H9 (cell line): ENCODE measurements around the gene SMPD2. TPM values are rescaled to one million over a fixed set of nuclear protein-coding genes. Genes with fewer than 3 reads are reported as not detected.
A peak's percentile ranks its signal among the peaks of the same experiment; 100 is the strongest.

Source experiments
- DNase-seq: peaks from one replicate; pipeline ENCODE4 v3.0.0-alpha.2; 2017
- H2AFZ ChIP-seq: one replicate; pipeline ENCODE4 v1.6.1; 2013; ENCODE audit warnings: mild to moderate bottlenecking, low read length, control low read depth, moderate library complexity
- H2AK5ac ChIP-seq: 2 replicates; pipeline ENCODE4 v1.6.1; 2013; ENCODE audit warnings: low read length, control low read depth, mixed read lengths; ENCODE audit not compliant: insufficient read length
- H2BK120ac ChIP-seq: one replicate; pipeline ENCODE4 v1.6.1; 2013; ENCODE audit warnings: low read depth, mild to moderate bottlenecking, low read length, control low read depth, inconsistent platforms; ENCODE audit not compliant: poor library complexity, severe bottlenecking
- H2BK12ac ChIP-seq: 2 replicates; pipeline ENCODE4 v1.6.1; 2013; ENCODE audit warnings: low read length, control low read depth, mixed read lengths, low read depth; ENCODE audit not compliant: insufficient read length
- H2BK15ac ChIP-seq: 2 replicates; pipeline ENCODE4 v1.6.1; 2013; ENCODE audit warnings: low read depth, low read length, control low read depth
- H2BK20ac ChIP-seq: one replicate; pipeline ENCODE4 v1.6.1; 2013; ENCODE audit warnings: low read depth, mild to moderate bottlenecking, low read length, control low read depth, inconsistent platforms; ENCODE audit not compliant: poor library complexity, severe bottlenecking
- H2BK5ac ChIP-seq: 2 replicates; pipeline ENCODE4 v1.6.1; 2013; ENCODE audit warnings: low read length, control low read depth, mixed read lengths; ENCODE audit not compliant: insufficient read length
- H3K14ac ChIP-seq: 2 replicates; pipeline ENCODE4 v1.6.1; 2013; ENCODE audit warnings: low read length, control low read depth; ENCODE audit not compliant: insufficient read depth
- H3K18ac ChIP-seq: 2 replicates; pipeline ENCODE4 v1.6.1; 2013; ENCODE audit warnings: low read depth, mild to moderate bottlenecking, mixed read lengths, low read length, control low read depth; ENCODE audit not compliant: insufficient read length
- H3K23ac ChIP-seq: 2 replicates; pipeline ENCODE4 v1.6.1; 2013; ENCODE audit warnings: low read length, control low read depth, mixed read lengths, low read depth; ENCODE audit not compliant: insufficient read length
- H3K23me2 ChIP-seq: 2 replicates; pipeline ENCODE4 v1.6.1; 2013; ENCODE audit warnings: low read depth, mild to moderate bottlenecking, mixed read lengths, low read length, control low read depth; ENCODE audit not compliant: insufficient read length, poor library complexity, severe bottlenecking
- H3K27ac ChIP-seq: 2 replicates; pipeline ENCODE4 v1.5.1; 2013; ENCODE audit warnings: low read length, control low read depth, mixed read lengths, low read depth; ENCODE audit not compliant: insufficient read length
- H3K27me3 ChIP-seq: 2 replicates; pipeline ENCODE4 v1.6.1; 2013; ENCODE audit warnings: low read length, control low read depth, inconsistent platforms; ENCODE audit not compliant: insufficient read depth
- H3K4ac ChIP-seq: 2 replicates; pipeline ENCODE4 v1.6.1; 2013; ENCODE audit warnings: low read depth, mild to moderate bottlenecking, control low read depth, inconsistent platforms, low read length, moderate library complexity
- H3K4me1 ChIP-seq: 2 replicates; pipeline ENCODE4 v1.6.1; 2013; ENCODE audit warnings: low read length, control low read depth, inconsistent platforms; ENCODE audit not compliant: insufficient read depth
- H3K4me2 ChIP-seq: 2 replicates; pipeline ENCODE4 v1.6.1; 2013; ENCODE audit warnings: low read length, control low read depth, mixed read lengths; ENCODE audit not compliant: insufficient read length, insufficient read depth
- H3K56ac ChIP-seq: 2 replicates; pipeline ENCODE4 v1.6.1; 2013; ENCODE audit warnings: low read depth, mild to moderate bottlenecking, mixed read lengths, low read length, control low read depth; ENCODE audit not compliant: insufficient read length
- H3K79me1 ChIP-seq: 2 replicates; pipeline ENCODE4 v1.6.1; 2013; ENCODE audit warnings: low read depth, mild to moderate bottlenecking, moderate library complexity, low read length, control low read depth, inconsistent platforms; ENCODE audit not compliant: insufficient read depth, poor library complexity, severe bottlenecking
- H3K79me2 ChIP-seq: 2 replicates; pipeline ENCODE4 v1.6.1; 2013; ENCODE audit warnings: low read length, control low read depth, inconsistent platforms; ENCODE audit not compliant: insufficient read depth
- H3K9ac ChIP-seq: 2 replicates; pipeline ENCODE4 v1.6.1; 2013; ENCODE audit warnings: low read length, control low read depth, mixed read lengths; ENCODE audit not compliant: insufficient read length; ENCODE audit errors: extremely low read depth
- H3K9me3 ChIP-seq: one replicate; pipeline ENCODE4 v1.6.1; 2013; ENCODE audit warnings: low read depth, low read length, inconsistent platforms; ENCODE audit not compliant: control insufficient read depth
- H3T11ph ChIP-seq: one replicate; pipeline ENCODE4 v1.6.1; 2013; ENCODE audit warnings: mild to moderate bottlenecking, low read length, control low read depth, inconsistent platforms
- H4K20me1 ChIP-seq: one replicate; pipeline ENCODE4 v1.6.1; 2013; ENCODE audit not compliant: control insufficient read depth, insufficient read length, insufficient read depth
- H4K5ac ChIP-seq: 2 replicates; pipeline ENCODE4 v1.6.1; 2013; ENCODE audit warnings: low read depth, mild to moderate bottlenecking, mixed read lengths, low read length, control low read depth; ENCODE audit not compliant: insufficient read length
- H4K8ac ChIP-seq: replicated peaks from 2 replicates; pipeline ENCODE4 v1.6.1; 2013; ENCODE audit warnings: low read length, control low read depth, mixed read lengths, low read depth; ENCODE audit not compliant: insufficient read length
- H4K91ac ChIP-seq: 2 replicates; pipeline ENCODE4 v1.6.1; 2013; ENCODE audit warnings: low read depth, mild to moderate bottlenecking, moderate library complexity, mixed read lengths, low read length, control low read depth; ENCODE audit not compliant: insufficient read length
- H3K27ac Mint-ChIP-seq, 3 experiments: 2 replicates in 2 of 3; 3 replicates in 1 of 3; pipeline ENCODE4 v1.8.0; 2020 to 2021; ENCODE audit warnings: mixed read lengths in 3 of 3, mild to moderate bottlenecking in 1 of 3, moderate library complexity in 1 of 3
- H3K27me3 Mint-ChIP-seq: 2 replicates; pipeline ENCODE4 v1.8.0; 2021; ENCODE audit warnings: low read depth, mild to moderate bottlenecking, moderate library complexity, mixed read lengths
- H3K36me3 Mint-ChIP-seq, 3 experiments: 2 replicates in 2 of 3; 3 replicates in 1 of 3; pipeline ENCODE4 v1.8.0; 2020 to 2021; ENCODE audit warnings: low read depth in 3 of 3, mixed read lengths in 3 of 3; ENCODE audit not compliant: insufficient read depth in 1 of 3
- H3K4me1 Mint-ChIP-seq, 2 experiments: 2 replicates each; pipeline ENCODE4 v1.8.0; 2020; ENCODE audit warnings: mixed read lengths in 2 of 2
- H3K4me3 Mint-ChIP-seq, 2 experiments: 2 replicates in 1 of 2; 3 replicates in 1 of 2; pipeline ENCODE4 v1.8.0; 2020 to 2021; ENCODE audit warnings: mild to moderate bottlenecking in 2 of 2, mixed read lengths in 2 of 2, moderate library complexity in 1 of 2
- H3K9me3 Mint-ChIP-seq, 2 experiments: 2 replicates in 1 of 2; 3 replicates in 1 of 2; pipeline ENCODE4 v1.8.0; 2020; ENCODE audit warnings: mild to moderate bottlenecking in 2 of 2, mixed read lengths in 2 of 2, moderate library complexity in 1 of 2
- CTCF ChIP-seq: fragments of 200-600 bp; sonication (generic); conservative IDR thresholded peaks from 3 replicates; pipeline ENCODE4 v1.8.0; 2021; ENCODE audit warnings: antibody characterized with exemption, mild to moderate bottlenecking
- WGBS: extraction: QIAGEN DNeasy Blood & Tissue Kit; methylation state at CpG from one replicate; pipeline ENCODE4 v1.1.7; 2013; ENCODE audit warnings: missing lambda C conversion rate, low lambda C conversion rate, mixed read lengths; ENCODE audit not compliant: insufficient read length; ENCODE audit errors: extremely low coverage; 5-methylcytosine and 5-hydroxymethylcytosine counted together
- total RNA-seq: library from RNA; stranded (reverse); gene quantifications from 2 replicates; pipeline ENCODE4 v1.2.1, GENCODE V29; 2021

The SMPD2 gene
- total RNA-seq, 1 experiment from 2014 or later = 13.0 TPM

- peak overlapping the region; percentile 78 to 89 (median 87); a peak in 5 of 7 replicates for H3K27ac Mint-ChIP-seq
- H3K4me2 ChIP-seq = no peak overlapping the region
- no CpG with 5 or more reads among the region's 2 CpGs for WGBS
Observed at GRCh38 chr6:109477725-109478124, 37.2 kb downstream of the SMPD2 start.

More at GRCh38 chr6:109477725-109478124, 37.2 kb downstream of the SMPD2 start:
- H3K27ac ChIP-seq = no peak overlapping the region
- H2BK120ac ChIP-seq = no peak overlapping the region
- Mint-ChIP-seq H3K9me3 (no peaks in the 10 kb centered on the region), H3K27me3 (no peaks in the 10 kb centered on the region), H3K4me1 (peaks cover 45% of the 10 kb centered on the region in 2 experiments), H3K36me3 (peaks cover 38 to 88% (median 80%) of the 10 kb centered on the region in 3 experiments), H3K4me3 (peak overlapping the region; percentile 53 to 54; a peak in 3 of 5 replicates)
- H3K4me1 ChIP-seq = peaks cover 13% of the 10 kb centered on the region; the same call in 1 of the 2 replicates
- no peak overlapping the region for H3K23ac ChIP-seq
- no peaks in the 10 kb centered on the region for H3K27me3 ChIP-seq
- no peak overlapping the region for H2BK15ac ChIP-seq
- no peak overlapping the region for H4K91ac ChIP-seq
- no peak overlapping the region for H3K9ac ChIP-seq
- no peak overlapping the region for H3K4ac ChIP-seq
- no peak overlapping the region for H3K18ac ChIP-seq
- no peak overlapping the region for H2AK5ac ChIP-seq
- H4K20me1 ChIP-seq = no peaks in the 10 kb centered on the region
- no peaks in the 10 kb centered on the region for H3K9me3 ChIP-seq
- peaks cover 2% of the 10 kb centered on the region for H3K79me1 ChIP-seq
- H3K23me2 ChIP-seq = no peaks in the 10 kb centered on the region
- no peak overlapping the region for H2BK5ac ChIP-seq
- no peak overlapping the region for H2BK12ac ChIP-seq
- no peak overlapping the region for H4K5ac ChIP-seq
- no peak overlapping the region for H3K14ac ChIP-seq
- TF ChIP-seq CTCF = no peak
- H2BK20ac ChIP-seq = no peak overlapping the region
- peaks cover 31% of the 10 kb centered on the region; the same call in 1 of the 2 replicates for H3K79me2 ChIP-seq
- DNase-seq = no peak
- no peak overlapping the region for H3T11ph ChIP-seq
- no peak overlapping the region for H3K56ac ChIP-seq
- H2AFZ ChIP-seq = no peak overlapping the region
- H4K8ac ChIP-seq = no peak overlapping the region
